OCI-LY3 (cell line): ENCODE results near the gene GRAP2.
"Not testable (repeated sequence)": the region's sequence is repeated elsewhere in the genome, so short reads cannot be mapped to it uniquely, and the experiment has no call there.

Experiments used
- H2AFZ ChIP-seq: fragments of 200-600, 300-600 bp; shearing (Covaris generic); 2 replicates; pipeline ENCODE4 v1.6.0; 2014; ENCODE audit warnings: antibody characterized with exemption, low read depth, low read length
- H3K27ac ChIP-seq: fragments of 200-600, 300-600 bp; sonication (generic); 2 replicates; pipeline ENCODE4 v1.5.1; 2014; ENCODE audit warnings: mild to moderate bottlenecking, low read length, moderate library complexity, mixed read lengths
- H3K27me3 ChIP-seq: fragments of 200-600, 300-600 bp; sonication (generic); 2 replicates; pipeline ENCODE4 v1.6.1; 2014; ENCODE audit warnings: low read depth, low read length, mixed read lengths
- H3K36me3 ChIP-seq: fragments of 200-600, 300-600 bp; sonication (generic); replicated peaks from 2 replicates; pipeline ENCODE3; 2014; ENCODE audit warnings: low read depth, low read length, mixed read lengths
- H3K4me1 ChIP-seq: fragments of 300-600, 200-600 bp; sonication (generic); 2 replicates; pipeline ENCODE4 v1.6.1; 2014; ENCODE audit warnings: low read length, mixed read lengths
- H3K4me2 ChIP-seq: fragments of 200-600, 300-600 bp; sonication (generic); 2 replicates; pipeline ENCODE4 v1.6.1; 2014; ENCODE audit warnings: low read length, mixed read lengths
- H3K4me3 ChIP-seq: fragments of 300-600, 200-600 bp; sonication (generic); 2 replicates; pipeline ENCODE4 v1.5.1; 2014; ENCODE audit warnings: antibody characterized with exemption, mild to moderate bottlenecking, low read length, moderate library complexity
- H3K79me2 ChIP-seq: fragments of 300-600, 200-600 bp; shearing (Covaris generic); 2 replicates; pipeline ENCODE4 v1.6.1; 2014; ENCODE audit warnings: mild to moderate bottlenecking, low read length, mixed read lengths
- H3K9ac ChIP-seq: fragments of 300-600, 200-600 bp; shearing (Covaris generic); 2 replicates; pipeline ENCODE4 v1.6.0; 2014; ENCODE audit warnings: mild to moderate bottlenecking, low read length, moderate library complexity
- H3K9me3 ChIP-seq: fragments of 200-600, 300-600 bp; shearing (Covaris generic); 2 replicates; pipeline ENCODE4 v1.6.1; 2014; ENCODE audit warnings: low read length, mixed read lengths; ENCODE audit not compliant: insufficient read depth
- H4K20me1 ChIP-seq: fragments of 200-600, 300-600 bp; sonication (generic); 2 replicates; pipeline ENCODE4 v1.6.1; 2016; ENCODE audit warnings: low read length, mixed read lengths; ENCODE audit not compliant: insufficient read depth
- EZH2phosphoT487 ChIP-seq: fragments of 200-600 bp; shearing (Covaris generic); IDR thresholded peaks from 2 replicates; pipeline ENCODE4 v1.6.1; 2018; ENCODE audit warnings: antibody characterized with exemption, mixed run types, low read depth
- TF ChIP-seq, protein P1 (sequence below): fragments of 200-600, 300-600 bp; sonication (generic); IDR thresholded peaks from 2 replicates; pipeline ENCODE4 v1.5.1; 2014; ENCODE audit warnings: antibody characterized with exemption, low read length, low read depth

The GRAP2 gene

DNA sequence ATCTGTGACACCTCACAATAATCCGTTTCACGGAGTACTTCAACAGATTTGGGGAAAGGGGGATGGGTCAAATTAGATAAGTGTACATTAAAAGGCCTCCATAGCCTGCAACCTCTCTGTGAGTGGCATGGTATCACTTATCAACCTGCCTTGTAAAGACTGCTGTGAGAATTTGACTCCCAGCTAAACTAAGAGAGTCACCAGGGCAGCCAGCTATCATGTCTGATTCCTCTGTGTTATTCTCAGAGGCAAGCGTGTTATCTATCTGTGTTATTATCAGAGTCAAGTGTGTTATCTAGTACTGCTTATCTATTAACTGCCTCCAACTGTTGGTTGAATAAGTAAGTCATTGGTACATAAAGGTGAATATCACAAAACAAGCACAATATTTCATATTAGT is 89.8 kb downstream of the GRAP2 start:
- no peaks in the 10 kb centered on the region for H3K9me3 ChIP-seq
- no peak overlapping the region for H2AFZ ChIP-seq
- H3K9ac ChIP-seq, result no peak overlapping the region
- no peaks in the 10 kb centered on the region for H3K79me2 ChIP-seq
- H4K20me1 ChIP-seq, result no peaks in the 10 kb centered on the region
- H3K36me3 ChIP-seq, result no peaks in the 10 kb centered on the region
- no peak overlapping the region for H3K4me2 ChIP-seq
- peaks cover 1% of the 10 kb centered on the region; the same call in 1 of the 2 replicates for H3K4me1 ChIP-seq
- peaks cover 8% of the 10 kb centered on the region for H3K27me3 ChIP-seq
- TF ChIP-seq, protein P1, sequence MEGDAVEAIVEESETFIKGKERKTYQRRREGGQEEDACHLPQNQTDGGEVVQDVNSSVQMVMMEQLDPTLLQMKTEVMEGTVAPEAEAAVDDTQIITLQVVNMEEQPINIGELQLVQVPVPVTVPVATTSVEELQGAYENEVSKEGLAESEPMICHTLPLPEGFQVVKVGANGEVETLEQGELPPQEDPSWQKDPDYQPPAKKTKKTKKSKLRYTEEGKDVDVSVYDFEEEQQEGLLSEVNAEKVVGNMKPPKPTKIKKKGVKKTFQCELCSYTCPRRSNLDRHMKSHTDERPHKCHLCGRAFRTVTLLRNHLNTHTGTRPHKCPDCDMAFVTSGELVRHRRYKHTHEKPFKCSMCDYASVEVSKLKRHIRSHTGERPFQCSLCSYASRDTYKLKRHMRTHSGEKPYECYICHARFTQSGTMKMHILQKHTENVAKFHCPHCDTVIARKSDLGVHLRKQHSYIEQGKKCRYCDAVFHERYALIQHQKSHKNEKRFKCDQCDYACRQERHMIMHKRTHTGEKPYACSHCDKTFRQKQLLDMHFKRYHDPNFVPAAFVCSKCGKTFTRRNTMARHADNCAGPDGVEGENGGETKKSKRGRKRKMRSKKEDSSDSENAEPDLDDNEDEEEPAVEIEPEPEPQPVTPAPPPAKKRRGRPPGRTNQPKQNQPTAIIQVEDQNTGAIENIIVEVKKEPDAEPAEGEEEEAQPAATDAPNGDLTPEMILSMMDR, result no peak
- TF ChIP-seq EZH2phosphoT487, result no peak
- no peak overlapping the region for H3K4me3 ChIP-seq
- H3K27ac ChIP-seq, result no peak overlapping the region

DNA sequence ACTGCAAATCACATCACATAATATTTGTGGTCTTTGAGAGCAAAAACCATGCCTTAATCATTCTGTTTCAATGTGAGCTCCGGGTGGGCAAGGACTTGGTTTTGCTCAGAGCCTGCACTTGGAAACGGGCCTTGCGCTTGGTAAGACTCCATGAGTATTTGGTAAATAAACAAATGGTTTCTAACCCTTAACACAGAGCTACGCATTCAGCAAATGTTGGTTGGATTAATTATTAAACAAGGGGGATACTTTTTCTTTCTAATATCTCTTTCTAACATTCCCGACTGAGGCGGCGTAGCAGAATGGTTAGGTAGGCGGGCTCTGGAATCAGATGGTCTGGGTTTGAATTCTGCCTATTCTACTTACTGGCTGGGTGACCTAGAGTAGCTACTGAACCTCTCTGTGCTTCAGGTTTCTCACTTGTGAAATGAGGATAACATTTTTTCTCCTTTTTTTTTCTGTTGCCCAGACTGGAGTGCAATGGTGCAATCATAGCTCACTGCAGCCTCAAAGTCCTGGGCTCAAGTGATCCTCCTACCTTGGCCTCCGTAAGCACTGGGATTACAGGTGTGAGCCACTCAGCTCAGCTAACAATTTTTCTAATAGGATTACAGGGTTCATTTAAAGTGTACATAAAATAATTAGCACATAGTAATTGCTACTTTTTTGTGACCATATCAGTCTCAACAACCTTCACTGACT is 90.4 kb downstream of the GRAP2 start:
- no peaks in the 10 kb centered on the region for H3K79me2 ChIP-seq
- H3K27me3 ChIP-seq, result peaks cover 3% of the 10 kb centered on the region; the same call in 1 of the 2 replicates
- no peak overlapping the region for H3K9ac ChIP-seq
- no peak overlapping the region for H3K4me3 ChIP-seq
- no peaks in the 10 kb centered on the region for H3K36me3 ChIP-seq
- H3K4me1 ChIP-seq, result no peaks in the 10 kb centered on the region
- no peaks in the 10 kb centered on the region for H4K20me1 ChIP-seq
- no peak overlapping the region for H3K27ac ChIP-seq
- no peak overlapping the region for H3K4me2 ChIP-seq
- no peak for TF ChIP-seq EZH2phosphoT487
- TF ChIP-seq, protein P1, result no peak
- no peak overlapping the region for H2AFZ ChIP-seq
- H3K9me3 ChIP-seq, result no peaks in the 10 kb centered on the region

DNA sequence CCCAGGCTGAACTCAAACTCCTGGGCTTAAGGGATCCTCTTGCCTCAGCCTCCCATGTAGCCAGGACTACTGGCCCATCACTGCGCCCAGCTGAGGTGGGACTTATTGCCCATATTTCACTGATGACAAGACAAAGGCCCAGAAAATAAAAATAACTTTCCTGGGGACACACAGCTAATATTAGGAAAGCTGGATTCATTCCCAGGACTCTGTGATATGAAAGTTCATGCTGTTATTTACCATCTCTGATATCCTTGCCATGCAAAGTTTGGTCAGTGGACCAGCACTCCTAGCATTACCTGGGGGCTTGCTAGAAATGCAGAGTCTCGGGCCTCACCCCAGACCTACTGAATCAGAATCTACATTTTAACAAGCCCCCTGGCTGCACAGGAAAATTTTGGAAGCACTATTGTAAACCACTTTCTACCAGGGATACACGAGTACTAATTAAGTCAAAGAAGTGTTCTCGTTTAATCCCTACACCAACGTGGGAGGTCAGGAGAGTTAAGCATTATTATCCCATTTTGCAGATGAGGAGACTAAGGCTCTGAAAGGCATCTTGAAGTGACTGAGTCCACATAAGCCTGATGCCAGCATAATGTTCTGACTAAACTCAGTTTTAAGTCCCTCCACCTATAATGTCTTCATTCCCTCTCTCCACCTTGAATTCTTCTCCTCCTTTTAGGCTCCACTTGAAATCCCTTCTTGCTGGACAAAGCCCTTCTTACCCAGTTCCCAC is 91.4 kb downstream of the GRAP2 start:
- Histone ChIP-seq H3K27ac (no peak overlapping the region), H3K9me3 (no peaks in the 10 kb centered on the region), H3K36me3 (no peaks in the 10 kb centered on the region), H3K79me2 (no peaks in the 10 kb centered on the region), H3K4me3 (no peak overlapping the region), H3K9ac (no peak overlapping the region), H4K20me1 (no peaks in the 10 kb centered on the region), H3K4me2 (no peak overlapping the region), H3K4me1 (no peaks in the 10 kb centered on the region), H2AFZ (no peak overlapping the region), H3K27me3 (peaks cover 3% of the 10 kb centered on the region; the same call in 1 of the 2 replicates)
- no peak for TF ChIP-seq EZH2phosphoT487
- TF ChIP-seq, protein P1, result no peak

DNA sequence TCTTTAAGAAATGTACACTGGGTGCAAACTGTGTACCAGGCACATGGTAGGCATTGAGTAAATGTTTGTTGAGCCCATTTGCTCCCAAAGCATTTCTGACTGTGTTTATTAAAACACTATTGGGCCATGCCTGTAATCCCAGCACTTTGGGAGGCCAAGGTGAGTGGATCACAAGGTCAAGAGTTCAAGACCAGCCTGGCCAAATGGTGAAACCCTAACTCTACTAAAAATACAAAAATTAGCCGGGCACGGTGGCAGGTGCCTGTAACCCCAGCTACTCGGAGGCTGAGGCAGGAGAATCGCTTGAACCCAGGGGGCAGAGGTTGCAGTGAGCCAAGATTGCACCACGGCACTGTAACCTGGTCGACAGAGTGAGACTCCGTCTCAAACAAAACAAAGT is 92.0 kb downstream of the GRAP2 start:
- H3K27ac ChIP-seq, H2AFZ ChIP-seq, H3K4me1 ChIP-seq, H3K9me3 ChIP-seq, H3K36me3 ChIP-seq, H3K27me3 ChIP-seq, H3K4me3 ChIP-seq, H3K9ac ChIP-seq, H4K20me1 ChIP-seq, H3K79me2 ChIP-seq, H3K4me2 ChIP-seq: not testable (repeated sequence)
